ENCODE results near the gene TP53. TPM values are rescaled to one million over a fixed set of nuclear protein-coding genes. Genes with fewer than 3 reads are reported as not detected.

TP53 gene
- total and polyA plus RNA-seq, 2 of the 4 experiments (the other 2 are of a cell fraction) = 31.2 to 48.5 TPM

- H3K18ac ChIP-seq (ENCODE audit: low read depth, low read length) = peak overlapping the region; percentile 22; the same call in 1 of the 2 replicates
- intact Hi-C loops (cut with micrococcal nuclease) (loop anchor here (2.0 to 5.0 kb wide), 2 partner anchors 71 to 203 kb away; partner anchors contain the start of genes FXR2, POLR2A and SLC35G6), in situ Hi-C loops (cut with MboI; ENCODE audit: low sequenced_read_pairs) (no loop called here), dilution Hi-C loops (cut with HindIII; ENCODE audit: low sequenced_read_pairs, unreplicated experiment) (no loop called here)
- H3K27me3 ChIP-seq (ENCODE audit: control insufficient read depth, insufficient read depth, low read length) = no peaks in the 10 kb centered on the region
- H3K4me3 ChIP-seq (ENCODE audit: insufficient read depth, low read depth, low read length) = peak overlapping the region; percentile 60
- H3K4me1 ChIP-seq (ENCODE audit: control insufficient read depth, insufficient read depth, low read length) = no peaks in the 10 kb centered on the region
- no TSS peak for BruUV-seq (replicated peaks)
- no peaks in the 10 kb centered on the region for H3K9me3 ChIP-seq (ENCODE audit: control insufficient read depth, insufficient read depth, low read length)
- peak overlapping the region; percentile 7 for H4K91ac ChIP-seq (ENCODE audit: insufficient read depth, low read depth, low read length)
- peaks cover 15 to 63% of the 10 kb centered on the region in 2 experiments for H3K79me1 ChIP-seq (ENCODE audit: low read depth in 1 of 2, low read length in 2 of 2)
- peak overlapping the region; percentile 99 for H3K56ac ChIP-seq (ENCODE audit: extremely low read depth, insufficient read depth, low read length)
- peak overlapping the region; percentile 90 for H3K4ac ChIP-seq (ENCODE audit: low read depth, low read length)
- H4K5ac ChIP-seq (ENCODE audit: low read depth, low read length) = peak overlapping the region; percentile 52
- peaks cover 4% of the 10 kb centered on the region for H4K20me1 ChIP-seq (ENCODE audit: insufficient read depth, low read length)
- peak overlapping the region; percentile 85 for H3K4me2 ChIP-seq (ENCODE audit: low read depth, low read length)
- ChIA-PET CTCF (interaction anchor here (0.6 to 4.1 kb wide), 3 partner anchors 54 to 461 kb away, joined by 3 to 27 read pairs (median 5); partner anchors contain the start of gene SHBG), POLR2A (ENCODE audit: unreplicated experiment) (interaction anchor here (0.7 to 3.0 kb wide), 4 partner anchors 58 to 136 kb away, joined by 3 to 9 read pairs (median 6); partner anchors contain the start of gene SAT2)
- no peaks in the 10 kb centered on the region for H3K36me3 ChIP-seq (ENCODE audit: control insufficient read depth, insufficient read depth, low read length)
- H4K8ac ChIP-seq (ENCODE audit: low read depth in 2 of 2, low read length in 2 of 2) = peak overlapping the region; percentile 60 to 95
- peak overlapping the region; percentile 96 for H3K9ac ChIP-seq (ENCODE audit: low read depth, low read length)
- peak overlapping the region; percentile 92 for H3K23ac ChIP-seq (ENCODE audit: low read depth, low read length)
- peak overlapping the region; percentile 88; the same call in 1 of the 2 replicates for H2BK120ac ChIP-seq (ENCODE audit: low read depth, low read length)
- peak overlapping the region; percentile 95 for H2BK5ac ChIP-seq (ENCODE audit: low read depth, low read length, poor library complexity, severe bottlenecking)
- H3K27ac ChIP-seq (ENCODE audit: insufficient read depth, low read length) = peak overlapping the region; percentile 96
- no peaks in the 10 kb centered on the region for H3K9me1 ChIP-seq (ENCODE audit: insufficient read depth, low read length)
- no peak overlapping the region for H2BK20ac ChIP-seq (ENCODE audit: low read depth, low read length)
- TF ChIP-seq MAFK (IDR thresholded peaks at IDR 0.05; ENCODE audit: low read depth, low read length) (no peak), MXI1 (IDR thresholded peaks at IDR 0.05; ENCODE audit: borderline replicate concordance, low read depth, low read length) (peak; percentile 75; the same call in 1 of the 2 replicates), RFX5 (IDR thresholded peaks at IDR 0.05; ENCODE audit: low read depth, low read length) (no peak)
- H2AK9ac ChIP-seq (replicated peaks; ENCODE audit: low read depth, low read length, poor library complexity) = peak overlapping the region; percentile 96
- 0% methylated on average over 13 of the region's 44 CpGs; no CpG with 5 or more reads in 1 of the 2 experiments for WGBS, 2 experiments (ENCODE audit: extremely low coverage in 2 of 2, insufficient read length in 1 of 2)
- peak; percentile 54 for ATAC-seq (ENCODE audit: low read depth)
- peak overlapping the region; percentile 94 for H2AK5ac ChIP-seq (ENCODE audit: low read depth, low read length)
- H2AFZ ChIP-seq (replicated peaks; ENCODE audit: low read length, poor library complexity) = peak overlapping the region; percentile 94
- peak; percentile 92 for DNase-seq
- H2BK15ac ChIP-seq (ENCODE audit: low read depth, low read length) = 0 out of 3 replicates have a peak overlapping the region, but pooled peaks have one; percentile 1
- peak overlapping the region; percentile 86 for H3K14ac ChIP-seq (replicated peaks; ENCODE audit: low read depth, low read length)
These were observed 1.6 kb downstream of the TP53 start for GRCh38 chr17:7685533-7686221.
